HG02763 (cell line): ENCODE data around the gene FAF1.

Source experiments
- ATAC-seq: cut with Tn5 transposase; IDR thresholded peaks from one replicate; pipeline ENCODE4 v1.9.1; 2021; ENCODE audit warnings: mild to moderate bottlenecking, moderate library complexity; ENCODE audit not compliant: unreplicated experiment

FAF1 gene

DNA sequence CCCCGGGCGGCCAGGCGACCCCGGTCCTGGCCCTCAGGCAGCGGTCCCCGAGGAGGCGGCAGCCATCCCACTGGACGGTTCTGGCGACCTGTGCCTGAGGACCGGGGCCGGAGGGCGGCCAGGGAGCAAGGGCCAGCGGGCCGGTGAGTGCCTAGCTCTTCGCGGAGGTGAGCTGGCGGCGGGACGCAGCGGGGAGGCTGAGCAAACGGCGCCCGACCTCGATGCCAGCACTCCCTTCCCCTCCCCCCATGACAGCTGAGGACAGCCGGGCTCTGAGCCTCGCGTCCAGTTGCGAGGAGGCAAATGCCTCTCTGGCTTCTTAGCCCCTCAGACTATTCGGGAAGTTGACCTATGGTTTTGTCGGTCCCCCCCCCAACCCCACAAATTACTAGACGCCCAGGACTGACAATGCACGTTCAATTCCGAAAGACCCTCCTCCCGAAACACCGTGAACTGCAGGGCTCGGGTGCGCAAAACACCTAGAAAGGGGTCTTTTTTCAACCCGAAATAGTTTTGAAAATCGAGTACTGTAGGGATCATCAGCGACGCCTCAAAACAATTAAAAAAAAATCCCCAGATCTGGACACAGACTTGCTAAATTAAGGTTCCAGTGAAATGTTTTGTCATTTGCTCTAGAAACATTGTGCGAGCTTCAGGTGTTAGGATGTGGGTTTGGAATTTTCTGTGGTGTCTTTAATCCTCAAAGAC lies 18.2 kb upstream of the FAF1 start:
- ATAC-seq, result peak; percentile 36

DNA sequence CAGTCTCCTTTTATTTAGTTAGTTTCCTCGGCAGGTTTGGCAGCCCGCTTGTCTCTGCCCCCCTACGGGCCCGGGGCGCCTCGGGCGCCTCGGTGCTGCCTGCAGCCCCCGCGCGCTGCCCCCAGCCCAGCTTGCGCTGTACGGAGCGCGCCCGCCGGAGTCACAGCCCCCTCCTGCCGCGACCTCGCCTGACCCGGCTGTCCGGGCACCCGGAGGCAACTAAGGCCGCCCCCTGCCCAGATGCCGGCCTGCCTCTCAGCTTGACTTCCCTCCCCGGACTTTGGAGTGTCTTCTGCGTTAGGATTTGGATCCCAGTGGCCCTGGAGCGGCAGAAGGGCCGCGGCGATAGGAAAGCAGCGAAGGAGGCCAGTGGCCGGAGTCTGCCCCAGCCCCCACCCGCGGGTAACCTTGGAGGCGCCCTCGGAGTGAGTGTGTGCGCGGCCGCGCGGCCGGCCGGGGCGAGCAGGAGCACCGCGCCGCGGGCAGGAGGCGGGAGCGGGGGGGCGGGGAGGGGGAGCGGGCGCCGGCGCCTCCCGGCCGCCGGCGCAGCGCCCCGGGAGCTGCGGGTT lies 17.6 kb upstream of the FAF1 start:
- peak; percentile 56 for ATAC-seq

DNA sequence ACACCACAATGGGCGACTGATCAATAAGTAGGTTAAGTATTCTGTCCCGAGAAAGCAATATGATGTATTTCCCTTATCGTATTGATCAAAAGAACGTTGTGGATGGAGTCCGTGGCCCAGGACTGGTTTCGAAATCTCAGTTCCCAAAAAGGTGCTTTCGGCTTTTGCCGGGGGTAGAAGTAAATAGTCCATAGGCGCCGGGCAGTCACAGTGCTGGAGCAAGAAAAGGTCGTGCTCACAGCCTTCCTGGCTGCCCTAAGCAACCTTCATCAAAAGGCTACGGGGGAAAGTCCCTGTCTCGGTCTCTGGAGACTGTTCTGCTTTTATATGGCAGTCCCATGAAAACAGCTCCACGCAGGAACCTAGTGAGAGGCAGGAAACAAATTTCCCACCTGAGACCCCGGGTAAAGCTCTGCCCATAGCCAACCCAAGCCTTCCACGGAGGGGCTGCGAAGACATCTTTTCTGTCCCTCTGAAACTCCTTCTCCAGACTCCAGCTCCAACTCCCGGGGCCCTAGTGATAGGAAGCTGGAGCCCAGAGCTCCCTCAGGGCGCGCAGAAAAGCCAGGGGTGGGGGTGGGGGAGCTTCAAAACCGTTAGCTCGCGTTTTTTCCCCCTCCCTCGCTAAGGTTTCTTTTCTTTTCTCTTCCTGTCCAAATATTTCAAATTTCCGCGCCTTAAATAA lies 17.0 kb upstream of the FAF1 start:
- ATAC-seq, result peak; percentile 50

DNA sequence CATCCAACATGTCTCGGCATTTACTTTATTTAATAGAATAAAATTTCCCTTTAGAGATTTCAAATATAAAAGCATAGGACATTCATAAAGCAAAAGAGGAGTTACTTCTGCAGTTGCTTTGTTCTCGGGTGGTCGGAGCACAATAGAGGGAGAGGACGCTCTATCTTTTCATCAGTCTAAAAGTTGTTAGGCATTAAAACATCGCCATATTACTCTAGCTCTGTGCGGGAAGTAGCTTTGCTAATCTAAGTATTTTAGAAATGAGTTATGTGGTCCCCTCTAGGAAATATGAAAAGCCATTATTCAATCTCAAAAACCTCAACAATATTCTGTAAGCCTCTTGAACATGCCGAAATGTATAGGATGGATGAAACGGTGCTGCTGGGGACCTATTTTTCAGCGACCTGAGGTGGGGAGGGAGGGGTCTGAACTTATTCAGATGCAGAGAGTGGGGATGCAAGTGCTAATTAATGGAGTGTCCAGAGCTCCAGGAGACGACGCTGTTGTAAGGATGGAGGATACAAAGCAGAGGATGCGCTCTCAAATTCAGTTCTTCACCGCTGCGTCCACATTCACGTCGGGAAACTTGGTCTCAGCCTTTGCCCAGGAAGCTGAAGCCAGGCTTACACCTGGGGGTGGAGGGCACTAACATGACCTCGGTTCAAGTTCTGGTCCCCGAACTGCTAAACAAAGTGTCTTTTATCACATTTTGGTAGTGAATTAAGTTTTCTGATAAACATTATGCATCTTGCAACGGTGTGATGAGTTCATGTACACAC lies 16.2 kb upstream of the FAF1 start:
- no peak for ATAC-seq

DNA sequence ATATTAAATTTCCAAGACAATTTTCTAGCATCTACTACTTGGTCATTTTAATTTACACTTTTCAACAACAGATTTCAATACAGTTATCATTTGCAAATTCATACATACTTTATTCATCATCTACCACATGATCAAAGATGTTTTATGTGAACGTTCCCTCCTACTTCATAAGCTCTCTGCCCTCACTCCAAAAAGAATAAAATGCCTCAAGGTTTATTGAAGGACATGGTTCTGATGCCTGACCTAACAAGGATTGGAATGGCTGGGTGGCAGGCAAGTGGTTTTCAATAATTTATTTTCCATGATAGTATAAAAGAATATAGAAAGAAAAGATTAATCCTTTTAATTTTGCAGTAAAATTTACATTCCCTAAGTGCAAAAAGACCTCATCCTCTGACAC lies 15.4 kb upstream of the FAF1 start:
- ATAC-seq, result no peak

DNA sequence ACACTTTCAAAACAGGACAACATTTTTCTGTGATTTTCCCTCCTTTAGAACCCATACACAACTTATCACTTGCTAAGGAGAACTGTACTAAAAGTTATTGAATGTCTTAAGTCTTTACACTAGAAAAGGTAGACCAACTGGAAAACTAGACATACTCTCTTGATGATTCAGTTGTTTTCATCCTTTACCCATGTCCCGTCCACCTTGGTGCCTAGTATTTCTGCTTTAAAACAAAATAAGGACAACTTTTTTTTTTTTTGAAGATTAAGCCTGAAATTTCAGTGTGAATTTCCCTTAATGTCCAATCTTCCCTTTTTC lies 14.5 kb upstream of the FAF1 start:
- ATAC-seq, result no peak

DNA sequence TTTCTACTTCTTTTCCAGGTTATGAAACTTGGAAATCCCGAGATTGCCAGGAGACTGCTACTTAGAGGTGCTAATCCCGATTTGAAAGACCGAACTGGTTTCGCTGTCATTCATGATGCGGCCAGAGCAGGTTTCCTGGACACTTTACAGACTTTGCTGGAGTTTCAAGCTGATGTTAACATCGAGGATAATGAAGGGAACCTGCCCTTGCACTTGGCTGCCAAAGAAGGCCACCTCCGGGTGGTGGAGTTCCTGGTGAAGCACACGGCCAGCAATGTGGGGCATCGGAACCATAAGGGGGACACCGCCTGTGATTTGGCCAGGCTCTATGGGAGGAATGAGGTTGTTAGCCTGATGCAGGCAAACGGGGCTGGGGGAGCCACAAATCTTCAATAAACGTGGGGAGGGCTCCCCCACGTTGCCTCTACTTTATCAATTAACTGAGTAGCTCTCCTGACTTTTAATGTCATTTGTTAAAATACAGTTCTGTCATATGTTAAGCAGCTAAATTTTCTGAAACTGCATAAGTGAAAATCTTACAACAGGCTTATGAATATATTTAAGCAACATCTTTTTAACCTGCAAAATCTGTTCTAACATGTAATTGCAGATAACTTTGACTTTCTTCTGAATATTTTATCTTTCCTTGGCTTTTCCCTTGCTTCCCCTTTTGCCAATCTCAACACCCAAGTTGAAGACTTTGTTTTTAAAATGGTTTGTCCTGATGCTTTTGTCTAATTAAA lies 14.0 kb upstream of the FAF1 start:
- ATAC-seq, result no peak

DNA sequence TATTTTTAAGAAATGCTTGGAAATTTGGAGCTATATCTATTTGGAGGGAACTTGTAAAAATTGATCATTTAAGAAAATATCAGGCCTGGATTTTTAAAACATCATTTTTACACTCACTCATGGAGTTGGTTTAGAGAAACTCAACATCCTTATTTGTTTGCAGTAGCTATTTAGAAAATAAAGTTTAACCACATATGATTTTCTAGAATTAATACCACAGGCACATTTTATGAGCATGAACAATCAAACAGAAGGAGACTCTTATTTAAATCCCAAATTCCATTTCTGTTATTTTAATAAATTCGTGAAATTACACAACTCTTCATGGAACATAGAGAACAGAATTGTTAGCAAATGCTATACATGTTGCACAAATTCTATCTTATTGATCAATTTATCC lies 13.2 kb upstream of the FAF1 start:
- ATAC-seq, result no peak

DNA sequence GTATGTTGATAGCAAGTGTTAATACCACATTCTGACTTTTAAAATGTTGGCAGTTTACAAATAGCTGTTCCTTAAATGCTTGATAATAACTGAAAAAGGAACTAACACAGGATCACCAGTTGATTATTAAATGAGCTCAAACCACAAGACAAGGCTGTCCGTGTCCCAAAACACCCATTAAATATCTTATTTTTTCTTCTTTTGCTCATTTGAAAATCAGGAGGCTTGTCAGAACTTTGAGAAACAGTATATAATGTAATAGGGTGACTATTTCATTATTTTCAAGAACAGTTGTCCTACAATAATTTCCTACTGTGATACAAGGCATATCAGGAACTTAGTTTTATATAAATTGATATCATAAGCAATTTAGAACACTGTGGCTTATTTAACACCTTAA lies 12.7 kb upstream of the FAF1 start:
- ATAC-seq, result no peak

DNA sequence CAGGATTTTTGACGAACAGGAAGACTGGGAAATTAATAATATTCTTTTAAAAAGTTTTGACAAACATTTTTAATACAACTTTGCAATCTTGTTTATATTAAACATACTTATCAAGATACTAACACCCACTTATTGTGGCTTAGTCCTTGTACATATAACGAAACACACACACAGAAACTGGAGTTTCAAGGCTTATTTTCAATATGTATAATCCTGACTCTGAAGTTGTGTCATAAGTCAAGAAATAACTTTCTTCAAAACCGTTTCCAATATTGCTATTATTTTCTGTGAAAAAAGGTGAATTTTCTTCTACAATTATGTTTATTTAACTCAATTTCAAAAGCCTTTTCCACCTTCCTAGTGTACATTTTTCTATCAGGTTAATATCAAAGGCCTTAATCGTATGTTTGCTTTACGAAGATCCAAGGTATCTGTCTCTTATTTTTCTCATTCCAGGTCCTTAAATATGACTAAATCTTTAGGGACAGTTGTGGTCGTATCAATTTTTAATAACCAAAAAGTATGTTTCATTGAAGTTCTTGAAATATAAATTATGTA lies 11.8 kb upstream of the FAF1 start:
- ATAC-seq, result no peak

DNA sequence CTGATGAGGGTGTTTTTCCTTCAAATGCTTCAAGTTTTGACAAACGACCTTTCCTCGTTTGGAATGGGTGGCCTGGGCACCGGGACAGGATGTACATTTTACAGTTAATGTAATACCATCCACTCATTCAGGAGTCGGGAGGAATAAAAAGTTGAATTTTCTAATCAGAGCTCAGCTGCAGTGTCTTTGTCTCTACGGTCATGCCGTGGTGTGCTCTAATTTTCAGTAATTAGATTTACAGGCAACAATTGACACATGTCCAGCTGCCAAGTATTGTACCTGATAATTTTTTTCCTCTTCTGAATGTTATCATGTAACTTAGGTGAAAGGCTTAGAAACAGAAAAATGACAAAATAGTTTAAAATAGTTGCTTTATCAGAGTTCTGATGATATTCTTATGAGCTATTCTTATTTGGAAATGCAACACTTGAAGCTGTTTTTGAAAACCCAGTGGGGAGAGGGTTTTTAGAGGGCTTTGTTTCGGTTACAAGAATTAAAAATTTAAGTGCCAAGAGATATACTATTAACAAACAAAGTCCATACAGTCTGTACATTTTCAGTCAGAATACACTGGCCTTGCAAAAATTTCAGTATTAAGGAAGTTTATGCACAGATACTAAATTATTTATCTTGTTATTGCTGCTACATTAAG lies 11.0 kb upstream of the FAF1 start:
- no peak for ATAC-seq

DNA sequence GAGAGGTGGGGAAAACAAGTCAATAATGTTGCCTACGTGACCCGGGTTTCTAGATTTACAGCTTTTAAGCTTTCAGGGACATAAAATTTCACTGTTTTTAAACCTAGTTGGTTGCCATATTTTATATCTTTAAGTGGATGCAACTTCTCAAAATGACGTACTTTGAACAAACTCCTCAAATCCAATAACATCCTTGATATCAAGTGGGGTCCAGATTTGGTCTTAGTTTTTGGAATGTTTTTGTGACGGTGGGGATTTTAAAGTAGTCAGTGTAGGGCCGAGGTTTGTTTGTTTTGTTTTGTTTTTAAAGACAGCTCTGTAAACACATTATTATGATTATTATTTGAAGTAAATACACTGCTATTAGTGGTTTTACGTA lies 10.4 kb upstream of the FAF1 start:
- ATAC-seq, result no peak

DNA sequence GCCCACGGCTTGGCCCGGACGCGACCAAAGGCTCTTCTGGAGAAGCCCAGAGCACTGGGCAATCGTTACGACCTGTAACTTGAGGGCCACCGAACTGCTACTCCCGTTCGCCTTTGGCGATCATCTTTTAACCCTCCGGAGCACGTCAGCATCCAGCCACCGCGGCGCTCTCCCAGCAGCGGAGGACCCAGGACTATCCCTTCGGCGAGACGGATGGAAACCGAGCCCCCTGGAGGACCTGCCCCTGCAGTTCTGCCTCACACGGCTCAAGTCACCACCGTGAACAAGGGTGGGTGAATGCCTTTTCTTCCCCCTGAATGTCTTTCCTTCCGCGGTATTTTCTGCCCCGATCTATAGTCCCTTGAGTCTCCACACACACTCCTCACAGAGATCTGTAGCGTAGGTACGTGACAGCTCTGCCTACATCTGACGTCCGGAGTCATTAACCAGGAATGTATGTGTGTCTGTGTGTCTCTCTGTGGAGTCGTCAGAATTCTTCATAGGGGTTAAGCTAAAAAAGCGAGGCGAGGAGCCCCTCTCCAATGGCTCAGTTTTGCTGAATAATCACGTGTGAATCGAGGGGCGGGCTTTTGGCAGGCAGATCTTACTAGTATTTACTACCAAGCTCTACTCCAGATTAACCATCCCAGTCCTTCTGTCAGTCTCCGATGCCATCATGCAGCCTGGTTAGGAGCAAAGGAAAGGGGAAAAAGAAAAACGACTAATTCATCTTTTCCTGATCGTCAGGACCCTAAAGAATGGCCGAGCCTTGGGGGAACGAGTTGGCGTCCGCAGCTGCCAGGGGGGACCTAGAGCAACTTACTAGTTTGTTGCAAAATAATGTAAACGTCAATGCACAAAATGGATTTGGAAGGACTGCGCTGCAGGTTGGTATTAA lies 9.8 kb upstream of the FAF1 start, which contains the start of gene CDKN2C:
CDKN2C (plus strand) TSS at position 635 of the 898 bp plus-strand sequence; CDS start at position 759, 124 bp downstream.
- ATAC-seq, result peak; percentile 25

DNA sequence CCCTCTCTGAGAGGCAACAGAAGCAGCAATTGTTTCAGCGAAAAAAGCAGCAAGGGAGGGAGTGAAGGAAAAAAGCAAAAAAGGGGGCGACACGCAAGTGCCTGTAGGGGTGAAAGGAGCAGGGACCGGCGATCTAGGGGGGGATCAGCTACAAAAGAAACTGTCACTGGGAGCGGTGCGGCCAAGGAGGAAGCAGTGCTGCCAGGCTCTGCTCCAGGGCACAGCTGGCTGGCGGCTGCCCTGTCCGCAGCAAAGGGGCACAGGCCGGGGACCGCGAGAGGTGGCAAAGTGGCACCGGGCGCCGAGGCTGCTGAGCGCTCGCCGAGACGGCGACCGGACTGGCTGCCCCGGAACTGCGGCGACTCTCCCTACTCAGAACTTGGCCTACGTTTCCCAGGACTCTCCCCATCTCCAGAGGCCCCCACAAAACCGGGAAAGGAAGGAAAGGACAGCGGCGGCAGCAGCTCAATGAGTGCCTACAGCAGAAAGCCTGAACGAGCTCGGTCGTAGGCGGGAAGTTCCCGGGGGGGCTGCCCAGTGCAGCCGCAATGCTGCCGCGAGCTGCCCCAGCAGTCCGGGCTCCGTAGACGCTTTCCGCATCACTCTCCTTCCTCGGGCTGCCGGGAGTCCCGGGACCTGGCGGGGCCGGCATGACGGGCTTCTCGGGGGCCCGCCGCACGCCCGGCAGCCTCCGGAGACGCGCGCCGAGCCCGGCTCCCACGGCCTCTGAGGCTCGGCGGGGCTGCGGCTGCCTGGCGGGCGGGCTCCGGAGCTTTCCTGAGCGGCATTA lies 8.9 kb upstream of the FAF1 start:
- ATAC-seq, result peak; percentile 16

DNA sequence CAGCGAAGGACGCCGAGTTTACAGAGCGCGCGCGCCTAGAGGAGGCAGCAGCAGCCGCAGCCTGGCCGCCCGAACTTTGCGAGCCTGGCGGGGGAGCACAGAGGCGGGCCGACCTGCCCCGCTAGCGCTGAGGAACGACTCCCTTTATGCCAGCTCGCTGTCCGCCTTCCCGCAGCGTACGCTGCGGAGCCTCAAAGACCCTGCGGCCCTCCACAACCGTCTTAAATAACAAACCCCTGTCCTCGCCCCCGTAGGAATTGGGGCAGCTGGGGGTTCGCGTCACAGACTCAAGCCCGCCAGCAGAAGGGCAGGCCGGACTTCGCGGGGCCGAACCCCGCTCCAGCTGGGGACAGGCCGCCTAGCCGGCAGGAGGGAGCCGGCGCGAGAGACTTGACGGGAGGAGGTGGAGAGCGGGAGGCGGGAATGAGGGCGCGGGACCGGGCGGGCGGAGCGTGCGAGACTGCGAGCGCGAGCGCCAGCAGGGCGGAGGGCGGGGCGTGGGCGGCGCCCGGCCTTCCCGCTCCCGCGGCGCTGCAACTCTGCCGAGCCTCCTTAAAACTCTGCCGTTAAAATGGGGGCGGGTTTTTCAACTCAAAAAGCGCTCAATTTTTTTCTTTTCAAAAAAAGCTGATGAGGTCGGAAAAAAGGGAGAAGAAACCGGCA lies 8.2 kb upstream of the FAF1 start:
- ATAC-seq, result peak; percentile 59

DNA sequence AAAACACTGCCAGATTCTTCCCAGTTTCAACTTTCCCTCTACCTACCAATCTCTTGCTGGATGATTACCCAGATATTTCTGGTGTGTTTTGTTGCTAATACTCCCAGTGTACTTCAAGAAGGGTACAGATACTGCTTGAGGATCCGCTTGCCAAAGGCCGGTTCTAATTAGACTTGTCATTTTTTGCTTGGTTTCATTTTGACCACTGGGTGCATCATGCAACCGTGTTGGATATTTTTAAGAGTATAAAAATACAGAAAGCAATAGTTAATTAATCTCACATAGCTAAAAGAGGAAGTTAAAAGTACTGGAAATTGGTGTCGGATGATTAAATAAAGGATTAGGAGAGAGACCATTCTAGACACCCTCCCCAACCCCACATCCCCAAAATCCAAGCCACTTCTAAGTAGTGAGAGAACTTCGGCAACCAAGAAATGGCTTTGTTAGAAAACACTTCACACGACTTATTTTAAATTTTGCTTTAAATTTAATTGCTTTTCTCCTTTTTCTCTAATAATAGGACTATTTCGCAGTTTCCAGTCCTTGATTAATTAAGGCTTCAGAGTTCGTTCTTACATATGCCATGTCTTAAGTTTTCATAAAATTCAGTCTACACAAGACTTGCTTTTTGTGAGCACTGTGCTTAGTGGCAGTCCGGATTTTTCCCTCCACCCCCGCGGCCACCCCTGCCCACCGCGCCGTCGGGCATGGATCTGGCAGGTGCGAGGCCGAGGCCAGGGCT lies 7.5 kb upstream of the FAF1 start:
- no peak for ATAC-seq

DNA sequence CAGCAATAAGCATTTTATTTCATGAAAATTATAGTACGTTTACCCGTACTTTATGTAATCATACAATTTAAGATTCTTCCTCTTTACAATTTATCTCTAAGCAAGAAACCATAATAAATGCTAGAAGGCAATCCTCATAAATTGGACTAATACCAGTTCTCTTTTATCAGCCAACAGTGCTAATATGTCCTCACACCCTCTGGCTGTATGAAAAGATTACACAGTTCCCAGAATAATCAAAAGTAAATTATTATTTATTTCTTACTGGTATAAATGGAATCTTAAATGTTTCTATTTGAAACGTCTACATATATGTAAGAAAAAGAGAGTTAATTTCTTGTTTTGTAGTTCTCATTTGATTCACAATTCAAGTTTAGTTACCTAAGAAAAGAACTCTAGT lies 6.9 kb upstream of the FAF1 start:
- ATAC-seq, result no peak
